Measurements from ENCODE around the gene TDP1.
A peak's percentile ranks its signal among the peaks of the same experiment; 100 is the strongest.
"Not testable (repeated sequence)": the region's sequence is repeated elsewhere in the genome, so short reads cannot be mapped to it uniquely, and the experiment has no call there.

The TDP1 gene

GRCh38 chr14:90049390-90049789 lies 93.7 kb downstream of the TDP1 start:
- DNase-seq (ENCODE audit: low spot score), result no peak

GRCh38 chr14:90050271-90050670 lies 94.5 kb downstream of the TDP1 start:
- DNase-seq (ENCODE audit: low spot score), result no peak

- no peak for DNase-seq (ENCODE audit: low spot score)
Observed at GRCh38 chr14:90053044-90053443, 97.3 kb downstream of the TDP1 start.

GRCh38 chr14:90054803-90055202 lies 99.1 kb downstream of the TDP1 start:
- DNase-seq (ENCODE audit: low spot score), result no peak

- DNase-seq (ENCODE audit: low spot score), result no peak
Observed at GRCh38 chr14:90056826-90057225, 101.1 kb downstream of the TDP1 start.

- no peak for DNase-seq (ENCODE audit: low spot score)
Observed at GRCh38 chr14:90058876-90059458, 103.2 kb downstream of the TDP1 start.

- DNase-seq (ENCODE audit: low spot score), result peak; percentile 69
Observed at GRCh38 chr14:90060312-90060964, 104.7 kb downstream of the TDP1 start.

- DNase-seq (ENCODE audit: low spot score), result peak; percentile 11
Observed at GRCh38 chr14:90060965-90061684, 105.4 kb downstream of the TDP1 start.

GRCh38 chr14:90061685-90062126 lies 106.0 kb downstream of the TDP1 start, which contains the start of gene KCNK13:
TSS of gene KCNK13 (plus strand) at chr14:90061994. CDS start at chr14:90062206, 212 bp downstream.
- peak; percentile 19 for DNase-seq (ENCODE audit: low spot score)

- no peak for DNase-seq (ENCODE audit: low spot score)
Observed at GRCh38 chr14:90062127-90062794, 106.5 kb downstream of the TDP1 start.

- DNase-seq (ENCODE audit: low spot score), result no peak
Observed at GRCh38 chr14:90062822-90063539, 107.3 kb downstream of the TDP1 start.

GRCh38 chr14:90072350-90072749 lies 116.6 kb downstream of the TDP1 start:
- DNase-seq (ENCODE audit: low spot score), result no peak

- no peak for DNase-seq (ENCODE audit: low spot score)
Observed at GRCh38 chr14:90079576-90079975, 123.8 kb downstream of the TDP1 start.

- no peak for DNase-seq (ENCODE audit: low spot score)
Observed at GRCh38 chr14:90087433-90087832, 131.7 kb downstream of the TDP1 start.

GRCh38 chr14:90088176-90088575 lies 132.4 kb downstream of the TDP1 start:
- DNase-seq (ENCODE audit: low spot score), result no peak

GRCh38 chr14:90089486-90089885 lies 133.8 kb downstream of the TDP1 start:
- DNase-seq (ENCODE audit: low spot score), result not testable (repeated sequence)

- DNase-seq (ENCODE audit: low spot score), result peak; percentile 14
Observed at GRCh38 chr14:90091393-90091792, 135.7 kb downstream of the TDP1 start.

- no peak for DNase-seq (ENCODE audit: low spot score)
Observed at GRCh38 chr14:90093942-90094595, 138.3 kb downstream of the TDP1 start.

All from hepatic stellate cell (primary cell).